ENCODE data around the gene SLC12A4.

DNA sequence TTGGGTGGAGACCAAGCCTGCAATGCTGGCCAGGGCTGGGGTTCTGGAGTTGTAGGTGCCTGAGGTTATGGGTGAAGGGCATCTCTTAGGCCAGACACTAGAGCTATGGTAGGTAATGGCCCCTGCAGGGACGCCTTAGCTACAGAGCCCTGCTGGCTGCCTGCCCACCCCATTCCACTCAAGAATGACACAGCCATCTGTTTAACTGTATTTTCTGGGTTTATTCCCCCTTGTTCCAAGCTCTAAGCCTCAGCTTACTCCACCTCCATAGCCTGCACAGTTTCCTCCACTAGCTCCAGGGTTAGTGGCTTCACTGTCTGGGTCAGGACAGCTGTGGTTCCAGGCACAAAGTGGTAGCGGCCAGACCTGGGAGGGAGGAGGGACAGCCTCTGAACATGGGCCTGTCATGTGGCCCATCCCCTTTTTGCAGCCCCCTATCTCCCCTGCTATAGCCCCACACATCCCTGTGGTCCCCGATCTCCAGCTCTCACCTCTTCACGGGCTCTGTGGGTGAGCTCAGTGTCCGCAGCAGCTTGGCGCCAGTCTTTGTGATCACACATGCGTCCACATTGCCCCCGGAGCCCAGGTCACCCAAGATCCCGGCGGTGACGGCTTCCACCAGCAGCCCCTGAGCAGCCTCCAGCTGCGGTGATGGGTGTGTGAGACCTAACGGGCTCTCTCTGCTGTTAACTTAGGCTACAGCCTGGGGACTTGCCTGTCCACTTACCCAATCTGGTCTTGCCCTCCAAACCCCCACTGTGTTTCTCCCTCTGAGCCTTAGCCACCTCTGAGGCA, 33.9 kb downstream of the SLC12A4 start:
- TF ChIP-seq, protein P1, sequence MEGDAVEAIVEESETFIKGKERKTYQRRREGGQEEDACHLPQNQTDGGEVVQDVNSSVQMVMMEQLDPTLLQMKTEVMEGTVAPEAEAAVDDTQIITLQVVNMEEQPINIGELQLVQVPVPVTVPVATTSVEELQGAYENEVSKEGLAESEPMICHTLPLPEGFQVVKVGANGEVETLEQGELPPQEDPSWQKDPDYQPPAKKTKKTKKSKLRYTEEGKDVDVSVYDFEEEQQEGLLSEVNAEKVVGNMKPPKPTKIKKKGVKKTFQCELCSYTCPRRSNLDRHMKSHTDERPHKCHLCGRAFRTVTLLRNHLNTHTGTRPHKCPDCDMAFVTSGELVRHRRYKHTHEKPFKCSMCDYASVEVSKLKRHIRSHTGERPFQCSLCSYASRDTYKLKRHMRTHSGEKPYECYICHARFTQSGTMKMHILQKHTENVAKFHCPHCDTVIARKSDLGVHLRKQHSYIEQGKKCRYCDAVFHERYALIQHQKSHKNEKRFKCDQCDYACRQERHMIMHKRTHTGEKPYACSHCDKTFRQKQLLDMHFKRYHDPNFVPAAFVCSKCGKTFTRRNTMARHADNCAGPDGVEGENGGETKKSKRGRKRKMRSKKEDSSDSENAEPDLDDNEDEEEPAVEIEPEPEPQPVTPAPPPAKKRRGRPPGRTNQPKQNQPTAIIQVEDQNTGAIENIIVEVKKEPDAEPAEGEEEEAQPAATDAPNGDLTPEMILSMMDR (IDR thresholded peaks at IDR 0.05), result no peak
- TF ChIP-seq POLR2AphosphoS5 (IDR thresholded peaks at IDR 0.05), result no peak
